ENCODE results near the gene ABHD14A.

ABHD14A gene

GRCh38 chr3:52006017-52006819, 31.4 kb downstream of the ABHD14A start:
- peaks cover 14% of the 10 kb centered on the region for H3K27me3 Mint-ChIP-seq (ENCODE audit: low read depth)
- no peaks in the 10 kb centered on the region for H3K36me3 Mint-ChIP-seq (ENCODE audit: low read depth)

GRCh38 chr3:52006820-52007133, 31.9 kb downstream of the ABHD14A start:
- peaks cover 12% of the 10 kb centered on the region for H3K27me3 Mint-ChIP-seq (ENCODE audit: low read depth)
- no peaks in the 10 kb centered on the region for H3K9me3 Mint-ChIP-seq
- H3K4me3 Mint-ChIP-seq: no peak overlapping the region
- no peaks in the 10 kb centered on the region for H3K36me3 Mint-ChIP-seq (ENCODE audit: low read depth)
- no peak for TF ChIP-seq CTCF (IDR thresholded peaks at IDR 0.05; ENCODE audit: unreplicated experiment in 3 of 3)
- H3K4me1 Mint-ChIP-seq: peaks cover 54% of the 10 kb centered on the region
- H3K27ac Mint-ChIP-seq: no peak overlapping the region

More at GRCh38 chr3:52006017-52006819, 31.4 kb downstream of the ABHD14A start:
- peaks cover 55% of the 10 kb centered on the region for H3K4me1 Mint-ChIP-seq
- H3K9me3 Mint-ChIP-seq: no peaks in the 10 kb centered on the region
- peak overlapping the region; percentile 20 to 55 (median 23) for H3K4me3 Mint-ChIP-seq
- peak overlapping the region; percentile 61 to 84 (median 83) for H3K27ac Mint-ChIP-seq
- no peak for TF ChIP-seq CTCF (IDR thresholded peaks at IDR 0.05; ENCODE audit: unreplicated experiment in 3 of 3)

GRCh38 chr3:52007291-52007690, 32.4 kb downstream of the ABHD14A start:
- Mint-ChIP-seq H3K4me1 (peaks cover 50% of the 10 kb centered on the region), H3K4me3 (no peak overlapping the region), H3K9me3 (no peaks in the 10 kb centered on the region), H3K36me3 (ENCODE audit: low read depth) (no peaks in the 10 kb centered on the region), H3K27ac (peak overlapping the region in 1 of 3 experiments; percentile 9), H3K27me3 (ENCODE audit: low read depth) (peaks cover 12% of the 10 kb centered on the region)
- TF ChIP-seq CTCF (IDR thresholded peaks at IDR 0.05; ENCODE audit: unreplicated experiment in 3 of 3): no peak

- H3K4me1 Mint-ChIP-seq: peaks cover 21% of the 10 kb centered on the region
- no peak overlapping the region for H3K4me3 Mint-ChIP-seq
- peaks cover 9% of the 10 kb centered on the region for H3K27me3 Mint-ChIP-seq (ENCODE audit: low read depth)
- no peak for TF ChIP-seq CTCF (IDR thresholded peaks at IDR 0.05; ENCODE audit: unreplicated experiment in 3 of 3)
- H3K27ac Mint-ChIP-seq: no peak overlapping the region
- H3K9me3 Mint-ChIP-seq: no peaks in the 10 kb centered on the region
- no peaks in the 10 kb centered on the region for H3K36me3 Mint-ChIP-seq (ENCODE audit: low read depth)
Observed at GRCh38 chr3:52010431-52010830, 35.6 kb downstream of the ABHD14A start.

- no peaks in the 10 kb centered on the region for H3K36me3 Mint-ChIP-seq (ENCODE audit: low read depth)
- TF ChIP-seq CTCF (IDR thresholded peaks at IDR 0.05; ENCODE audit: unreplicated experiment in 3 of 3): no peak
- H3K27me3 Mint-ChIP-seq (ENCODE audit: low read depth): peaks cover 5% of the 10 kb centered on the region
- H3K9me3 Mint-ChIP-seq: no peaks in the 10 kb centered on the region
- no peak overlapping the region for H3K27ac Mint-ChIP-seq
- no peak overlapping the region for H3K4me3 Mint-ChIP-seq
- H3K4me1 Mint-ChIP-seq: peaks cover 13% of the 10 kb centered on the region
Observed at GRCh38 chr3:52012699-52013098, 37.8 kb downstream of the ABHD14A start.
